GM19468 (cell line): Measurements from ENCODE around the gene POLDIP3.

Source experiments
- ATAC-seq: cut with Tn5 transposase; IDR thresholded peaks from one replicate; pipeline ENCODE4 v1.9.1; 2021; ENCODE audit warnings: mild to moderate bottlenecking, moderate library complexity, moderate number of reproducible peaks; ENCODE audit not compliant: unreplicated experiment; ENCODE audit errors: extremely low read depth

The POLDIP3 gene

DNA sequence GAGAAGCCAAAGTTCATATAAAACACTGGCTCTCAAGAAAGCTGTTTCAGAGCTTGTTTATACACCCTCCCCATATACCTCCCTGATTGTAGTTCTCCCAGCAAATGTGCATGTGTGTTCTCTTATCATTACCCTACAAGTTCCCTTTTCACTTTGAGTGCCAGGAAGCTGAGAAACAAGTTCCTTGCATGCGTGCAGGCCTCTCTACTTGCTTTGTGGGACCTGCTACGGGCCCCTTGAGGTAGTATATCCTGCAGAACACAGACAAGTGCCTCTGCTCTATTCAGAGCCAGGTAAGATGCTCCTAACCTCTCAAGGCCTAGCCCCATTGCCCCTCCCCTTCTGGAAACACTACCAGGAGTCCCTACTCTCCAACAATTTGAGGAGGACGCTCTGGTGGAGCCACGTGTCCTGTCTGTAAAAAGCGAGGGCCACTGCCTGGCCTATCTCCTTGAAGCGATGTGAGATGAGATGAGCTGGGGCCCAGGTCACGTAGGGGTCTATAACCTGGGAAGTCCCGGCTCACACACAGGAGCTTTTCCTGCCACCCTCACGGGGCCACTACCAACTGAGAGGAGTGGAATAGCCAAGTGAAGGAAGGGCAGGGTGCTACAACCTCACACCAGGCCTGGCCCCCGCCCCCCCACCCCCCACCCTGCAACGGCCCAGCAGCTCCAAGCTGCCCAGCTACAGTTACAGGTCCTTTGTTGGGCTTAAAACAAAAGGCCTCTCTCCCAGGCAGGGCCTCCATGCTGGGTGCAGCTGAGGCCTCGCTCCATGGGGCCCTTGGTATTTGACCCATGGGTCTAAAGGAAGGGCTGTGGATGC, 28.3 kb upstream of the POLDIP3 start:
- ATAC-seq = no peak

DNA sequence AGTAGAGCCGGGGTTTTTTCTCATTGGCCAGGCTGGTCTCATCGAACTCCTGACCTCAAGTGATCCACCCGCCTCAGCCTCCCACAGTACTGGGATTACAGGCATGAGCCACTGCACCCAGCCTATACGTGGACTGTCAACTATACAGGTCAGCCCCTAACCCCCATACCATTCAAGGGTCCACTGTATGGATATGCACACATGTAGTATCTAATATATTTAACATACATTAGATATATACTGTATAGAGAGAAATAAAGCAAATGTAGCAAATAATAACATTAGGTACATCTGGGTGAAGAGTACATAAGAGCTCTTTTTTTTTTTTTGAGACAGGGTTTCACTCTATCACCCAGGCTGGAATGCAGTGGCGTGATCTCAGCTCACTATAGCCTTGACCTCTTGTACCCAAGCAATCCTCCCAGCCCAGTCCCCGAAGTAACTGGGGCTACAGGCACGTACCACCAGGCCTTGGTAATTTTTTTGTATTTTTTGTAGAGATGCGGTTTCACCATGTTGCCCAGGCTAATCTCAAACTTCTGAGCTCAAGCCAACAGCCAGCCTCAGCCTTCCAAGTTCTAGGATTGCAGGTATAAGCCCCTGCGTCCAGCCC, 27.2 kb upstream of the POLDIP3 start:
- ATAC-seq = no peak

DNA sequence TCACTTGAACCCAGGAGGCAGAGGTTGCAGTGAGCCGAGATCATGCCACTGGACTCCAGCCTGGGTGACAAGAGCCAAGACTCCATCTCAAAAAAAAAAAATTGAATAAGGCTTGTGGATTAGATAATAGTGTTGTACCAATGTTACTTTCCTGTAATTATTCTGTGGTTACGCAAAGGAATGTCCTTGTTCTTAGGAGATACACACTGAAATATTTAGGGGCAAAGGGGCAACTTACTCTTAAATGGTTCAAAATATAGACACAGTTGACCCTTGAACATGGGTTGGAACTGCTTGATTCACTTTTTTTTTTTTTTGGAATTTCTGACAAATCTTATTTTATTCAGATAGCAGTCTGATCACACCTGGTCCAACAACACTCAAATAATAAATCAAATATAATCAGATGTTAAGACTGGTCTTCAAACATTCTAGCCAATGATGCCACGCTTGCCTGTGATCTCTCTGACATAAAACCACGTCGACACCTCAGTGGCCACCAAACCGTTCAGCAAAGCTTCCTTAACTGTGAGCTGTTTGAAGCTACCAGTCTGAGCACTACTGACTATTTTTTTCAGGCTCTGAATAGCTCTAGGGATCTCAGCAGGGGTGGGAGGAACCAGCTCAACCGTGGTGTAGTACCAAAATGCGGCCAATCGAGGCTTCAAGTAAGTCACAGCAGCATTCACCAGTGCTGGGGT, 25.0 kb upstream of the POLDIP3 start:
- no peak for ATAC-seq

DNA sequence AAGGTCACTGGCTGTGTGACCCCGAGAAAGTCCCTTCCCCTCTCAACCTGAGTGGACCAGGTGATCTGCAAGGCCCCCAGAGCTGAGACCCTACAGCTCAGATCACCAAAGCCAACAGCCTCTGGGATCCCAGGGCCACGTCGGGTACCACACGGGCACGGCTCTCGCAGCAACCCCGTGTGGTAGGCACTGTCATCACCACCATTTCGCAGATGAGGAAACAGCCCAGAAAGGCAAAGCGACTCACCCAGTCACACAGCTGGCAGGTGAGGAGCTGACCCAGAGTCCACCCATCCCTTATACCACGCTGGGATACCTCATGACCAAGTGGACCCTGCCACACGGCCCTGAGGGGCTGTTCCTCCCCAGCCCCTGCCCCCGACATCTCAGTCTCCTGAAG, 22.9 kb upstream of the POLDIP3 start:
- ATAC-seq = no peak

DNA sequence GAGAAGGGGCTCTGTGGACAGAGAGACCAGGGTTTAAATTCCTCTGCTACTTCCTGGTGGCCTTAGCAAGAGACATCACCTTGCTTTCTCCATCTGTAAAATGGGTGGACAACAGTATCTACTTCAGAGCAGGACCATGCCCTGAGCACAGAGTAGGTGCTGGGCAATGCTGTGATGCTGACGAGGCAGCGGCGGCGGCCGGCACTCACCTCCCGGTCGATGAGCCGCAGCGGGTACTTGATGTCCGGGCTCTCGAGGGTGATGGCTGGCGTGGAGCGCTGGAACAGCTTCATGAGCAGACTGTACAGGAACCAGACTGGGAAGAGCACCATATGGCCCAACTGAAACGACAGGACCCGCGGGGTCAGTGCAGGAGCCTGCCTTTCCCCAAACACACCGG, 21.8 kb upstream of the POLDIP3 start:
- ATAC-seq = no peak

DNA sequence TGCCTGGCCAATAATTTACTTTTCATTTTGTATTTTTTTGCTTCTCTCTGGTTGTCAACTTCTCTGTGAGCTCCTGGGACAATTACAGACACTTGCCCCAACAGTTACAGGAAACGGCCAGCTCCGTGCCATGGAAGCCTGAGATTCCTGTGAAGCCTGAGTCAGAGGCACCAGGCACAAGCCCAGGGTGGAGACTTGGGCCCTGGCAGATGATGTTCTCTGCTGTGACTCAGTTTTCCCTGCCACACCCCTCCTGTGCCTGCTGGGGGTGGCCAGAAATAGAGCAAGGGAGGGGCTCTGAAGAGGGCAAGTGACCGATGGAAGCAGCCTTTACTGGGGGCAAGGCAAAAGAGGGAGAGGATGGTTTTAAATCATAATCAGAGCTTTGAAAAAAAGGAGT, 20.8 kb upstream of the POLDIP3 start:
- no peak for ATAC-seq

DNA sequence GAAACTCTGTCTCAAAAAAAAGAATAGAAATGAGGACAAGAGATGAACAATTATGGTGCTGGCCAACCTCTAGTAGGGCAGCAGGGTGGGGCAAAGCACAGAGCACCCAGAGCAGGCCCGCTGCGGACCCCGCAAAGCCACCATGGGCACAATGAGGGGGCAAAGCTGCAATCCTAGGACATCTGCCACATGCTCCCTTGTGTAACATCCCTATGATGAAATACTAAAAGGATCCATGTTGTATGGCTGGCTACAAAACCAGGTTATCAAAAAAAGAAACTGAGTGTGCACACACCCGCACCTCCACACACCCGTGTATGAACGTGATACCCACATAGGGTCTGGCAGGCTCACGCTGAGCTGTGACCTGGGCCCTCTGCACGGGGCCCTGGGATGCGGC, 18.3 kb upstream of the POLDIP3 start:
- no peak for ATAC-seq

DNA sequence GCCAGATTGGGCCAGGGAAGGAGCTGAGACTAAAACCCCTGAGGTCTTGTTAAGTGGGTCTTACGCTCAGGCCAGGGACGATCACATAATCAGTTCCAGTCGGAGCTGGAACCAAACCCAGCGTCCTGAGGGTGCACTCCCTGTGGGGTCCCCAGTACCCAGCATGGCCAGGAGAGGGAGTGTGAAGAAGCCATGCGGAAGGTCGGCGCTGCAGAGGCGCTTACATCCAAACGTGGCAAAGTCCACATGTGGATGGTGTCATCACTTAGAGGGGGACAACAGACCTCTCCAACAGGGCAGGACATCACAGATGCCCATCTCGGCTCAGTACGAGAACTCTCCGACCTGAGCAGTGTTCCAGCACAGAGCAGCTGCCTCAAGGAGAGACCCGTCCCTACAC, 17.4 kb upstream of the POLDIP3 start:
- ATAC-seq = no peak

DNA sequence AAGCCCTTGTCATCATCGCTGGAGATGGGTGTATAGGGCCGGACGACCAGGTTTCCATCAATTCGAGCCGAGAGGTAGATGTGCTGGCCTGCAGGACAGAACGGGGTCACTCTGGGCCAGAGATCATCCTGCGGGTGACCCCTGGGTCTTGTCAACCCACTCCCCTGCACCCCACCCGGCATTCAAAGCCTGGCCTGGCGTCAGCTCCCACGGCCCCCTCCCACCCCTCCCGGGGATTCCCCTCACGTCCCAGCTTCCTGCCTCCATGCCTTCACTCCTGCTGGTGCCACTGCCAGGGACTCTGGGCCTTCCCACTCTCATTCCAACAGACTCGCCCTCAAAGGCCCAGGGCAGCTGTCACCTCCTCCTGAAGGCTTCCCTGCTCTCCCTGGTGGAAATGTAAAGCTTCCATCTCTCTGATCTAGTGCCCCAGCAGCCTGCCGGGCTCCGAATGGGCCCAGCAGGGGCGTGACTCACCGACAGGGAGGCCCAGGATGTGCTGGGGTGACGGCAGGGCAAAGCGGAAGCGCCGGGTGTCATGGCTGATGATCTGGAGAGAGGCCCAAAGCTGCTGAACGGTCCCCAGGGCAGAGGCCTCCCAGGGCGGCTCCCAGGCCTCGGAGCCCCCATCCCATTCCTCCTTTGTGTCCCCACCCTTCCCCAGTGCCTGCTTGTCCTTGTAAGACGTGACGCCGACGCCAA, 16.4 kb upstream of the POLDIP3 start:
- ATAC-seq = no peak

DNA sequence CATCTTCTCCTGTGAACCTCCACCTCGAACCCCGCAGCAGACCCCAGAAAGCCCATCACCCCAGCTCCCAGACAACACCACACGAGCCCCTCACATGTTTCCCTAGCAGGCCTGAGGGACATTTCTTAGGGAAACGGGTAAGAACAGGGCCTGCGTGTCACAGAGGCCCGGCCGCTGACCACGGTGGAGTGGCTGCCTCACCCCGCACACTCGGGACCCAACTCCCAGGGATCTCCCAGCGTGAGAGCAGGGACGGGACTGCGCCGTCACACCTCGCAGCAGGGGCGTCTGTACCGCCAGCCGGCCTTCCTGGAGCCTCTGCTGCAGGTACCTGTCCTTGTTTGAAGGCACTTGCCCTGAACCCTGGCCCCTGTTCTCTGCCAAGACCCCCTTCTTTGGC, 15.5 kb upstream of the POLDIP3 start:
- ATAC-seq = no peak

DNA sequence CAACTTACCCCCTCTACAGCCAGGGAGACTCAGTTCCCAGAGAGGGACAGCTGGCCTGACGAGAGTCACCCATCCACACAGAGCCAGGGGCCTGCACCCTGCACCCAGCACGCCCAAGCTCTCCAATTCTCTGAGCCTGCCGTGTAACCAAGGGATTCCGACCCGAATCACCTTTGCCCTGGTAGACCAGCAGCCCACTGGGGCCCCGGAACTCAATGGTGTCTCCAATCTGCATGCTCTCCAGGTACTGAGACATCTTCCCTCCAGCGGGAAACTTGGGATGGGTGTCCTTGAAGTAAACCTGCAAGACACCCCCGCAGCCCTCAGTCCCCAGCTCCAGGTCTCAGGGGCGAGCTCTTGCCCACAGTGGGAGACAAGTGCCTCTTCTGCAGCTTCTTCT, 13.3 kb upstream of the POLDIP3 start:
- ATAC-seq = no peak

DNA sequence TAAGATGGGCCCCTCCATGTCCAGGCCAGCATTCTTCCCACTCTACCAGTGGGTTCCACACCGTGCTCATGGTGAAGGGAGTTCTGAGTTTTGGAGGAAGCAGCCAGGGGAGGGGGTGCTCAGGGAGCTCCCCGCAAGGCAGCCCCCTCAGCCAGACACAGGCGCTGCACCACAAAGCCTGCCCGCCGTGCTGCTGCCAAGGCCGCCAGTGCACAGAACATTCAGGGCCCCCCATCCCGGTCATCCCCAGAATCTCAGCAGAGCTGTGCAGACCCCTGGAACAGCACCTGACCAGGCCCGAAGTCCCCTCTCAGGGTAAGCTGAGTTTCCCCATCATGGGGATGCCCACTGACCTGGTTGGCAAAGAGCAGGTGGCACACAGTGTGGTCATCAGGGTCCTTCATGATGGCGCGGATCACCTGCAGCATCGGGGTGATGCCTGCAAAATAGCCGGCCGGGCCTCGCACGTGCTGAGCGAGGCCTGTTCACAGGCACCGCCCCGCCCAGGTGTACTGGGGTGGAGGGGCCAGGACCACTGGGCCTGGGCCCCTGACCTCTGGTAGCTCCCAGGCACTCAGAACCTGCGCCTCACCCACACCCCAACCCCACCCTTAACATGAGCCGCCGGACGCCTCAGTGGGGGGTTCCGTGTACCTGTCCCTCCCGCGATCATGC, 12.4 kb upstream of the POLDIP3 start:
- ATAC-seq = no peak

DNA sequence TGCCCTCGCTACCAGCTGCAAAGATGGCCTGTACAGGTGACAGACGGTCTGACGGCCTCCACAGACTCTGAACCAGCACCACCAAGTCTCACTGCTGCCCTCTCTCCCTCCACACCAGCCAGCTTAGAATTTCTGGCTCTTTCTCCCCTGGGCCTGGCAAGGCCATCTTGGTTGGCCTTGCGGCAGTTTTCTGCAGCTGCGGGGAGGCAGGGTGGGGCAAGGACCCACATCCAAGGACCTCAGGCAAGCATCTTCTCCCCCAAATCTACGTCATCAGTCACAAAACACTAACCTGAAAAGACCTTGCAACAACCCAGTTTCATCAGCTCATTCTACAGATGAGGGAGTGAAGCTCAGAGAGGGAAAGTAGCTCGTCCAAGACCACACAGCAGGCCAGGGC, 11.7 kb upstream of the POLDIP3 start:
- no peak for ATAC-seq

DNA sequence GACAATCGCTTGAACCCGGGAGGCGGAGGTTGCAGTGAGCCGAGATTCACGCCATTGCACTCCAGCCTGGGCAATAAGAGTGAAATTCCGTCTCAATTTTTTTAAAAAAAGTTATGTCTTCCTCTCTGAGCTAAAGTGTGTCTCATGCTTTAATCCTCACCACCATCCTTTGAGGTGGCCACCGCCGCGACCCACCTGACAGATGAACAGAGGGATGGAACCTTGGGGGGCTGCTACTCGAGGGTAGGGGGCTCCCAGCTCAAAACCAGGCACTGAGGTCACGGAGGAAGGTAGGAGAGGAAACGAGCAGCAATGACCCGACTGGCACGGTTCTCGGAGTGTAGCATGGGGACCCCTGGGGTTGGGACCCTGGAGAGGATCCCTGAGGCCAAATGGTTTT, 10.7 kb upstream of the POLDIP3 start:
- ATAC-seq = no peak

DNA sequence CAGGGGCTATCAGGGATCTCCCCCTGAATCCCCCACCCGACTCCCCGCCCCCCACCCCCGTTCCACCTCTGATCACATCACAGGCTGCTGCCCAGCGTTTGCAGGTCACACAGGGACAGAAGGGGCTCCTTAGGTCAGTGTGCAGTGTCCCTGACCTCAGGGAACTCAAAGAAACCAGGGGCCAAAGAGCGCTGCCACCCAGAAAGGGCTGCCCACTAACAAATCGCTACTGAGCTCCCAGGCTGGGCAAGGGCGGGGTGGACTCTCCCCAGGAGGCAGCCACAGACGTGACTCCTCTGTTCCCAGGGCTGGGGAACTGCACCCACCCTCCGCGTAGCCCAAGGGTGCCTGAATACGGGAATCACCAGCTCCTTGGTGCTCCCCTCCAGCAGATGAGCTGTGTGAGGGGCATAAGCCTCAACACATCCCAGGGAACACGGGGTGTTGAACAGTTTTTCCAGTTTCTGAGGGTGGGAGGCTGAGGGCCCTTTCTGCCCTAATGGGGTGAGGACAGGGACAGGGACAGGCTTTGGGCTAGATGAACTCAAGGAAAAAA, 9.9 kb upstream of the POLDIP3 start:
- no peak for ATAC-seq

DNA sequence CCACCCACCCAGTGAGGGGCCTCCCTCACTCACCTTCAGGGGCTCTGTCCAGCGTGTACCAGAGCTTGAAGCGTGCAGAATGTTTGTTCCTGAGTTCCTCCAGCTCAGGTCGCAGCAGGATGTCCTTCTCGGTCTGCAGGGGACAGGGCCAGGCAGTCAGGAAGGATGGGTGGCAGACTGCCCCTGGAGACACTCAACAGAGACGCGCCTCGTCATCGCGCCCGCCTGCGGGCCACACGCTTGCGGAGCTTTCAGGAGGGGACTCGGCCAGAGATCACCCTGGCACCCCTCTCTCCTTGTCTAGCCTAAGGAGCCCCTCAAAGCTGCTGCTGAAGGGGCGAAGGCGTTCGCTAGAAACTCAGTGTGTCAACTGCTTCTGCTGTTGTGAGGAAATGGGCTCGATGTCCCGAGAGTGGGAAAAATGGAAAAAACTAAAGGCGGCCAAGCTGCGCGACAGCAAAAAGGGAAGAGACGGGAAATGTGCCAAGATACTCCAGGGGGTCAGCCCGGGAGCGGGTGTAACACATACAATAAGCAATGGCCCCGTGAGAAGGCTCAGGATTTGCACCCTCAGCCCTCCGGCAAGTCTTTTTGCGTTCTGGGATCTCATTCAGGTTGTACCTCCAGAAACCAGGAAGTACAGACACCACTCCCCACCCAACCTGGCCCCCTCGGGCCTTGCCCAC, 9.2 kb upstream of the POLDIP3 start:
- no peak for ATAC-seq

DNA sequence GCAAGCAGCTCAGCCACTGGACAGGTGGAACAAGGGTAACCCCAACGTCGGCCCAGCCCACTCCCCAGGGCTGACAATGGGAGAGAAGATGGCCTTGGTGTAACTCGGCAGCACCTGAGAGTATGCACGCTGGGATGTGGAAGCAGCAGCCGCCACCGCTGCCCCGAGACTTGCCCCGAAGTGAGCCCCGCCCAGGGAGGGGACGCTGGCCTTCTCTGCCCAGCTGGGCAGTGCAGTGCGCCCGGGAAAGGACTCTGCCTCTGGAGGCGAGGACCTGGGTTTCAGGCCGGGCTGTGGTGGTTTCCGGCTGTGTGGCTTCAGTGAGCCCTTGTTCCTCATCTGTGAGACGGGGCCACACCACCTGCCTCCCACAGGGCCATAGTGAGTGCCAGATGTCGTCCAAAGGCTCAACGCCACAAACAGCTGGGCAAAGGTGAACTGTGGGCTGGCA, 8.6 kb upstream of the POLDIP3 start:
- no peak for ATAC-seq

DNA sequence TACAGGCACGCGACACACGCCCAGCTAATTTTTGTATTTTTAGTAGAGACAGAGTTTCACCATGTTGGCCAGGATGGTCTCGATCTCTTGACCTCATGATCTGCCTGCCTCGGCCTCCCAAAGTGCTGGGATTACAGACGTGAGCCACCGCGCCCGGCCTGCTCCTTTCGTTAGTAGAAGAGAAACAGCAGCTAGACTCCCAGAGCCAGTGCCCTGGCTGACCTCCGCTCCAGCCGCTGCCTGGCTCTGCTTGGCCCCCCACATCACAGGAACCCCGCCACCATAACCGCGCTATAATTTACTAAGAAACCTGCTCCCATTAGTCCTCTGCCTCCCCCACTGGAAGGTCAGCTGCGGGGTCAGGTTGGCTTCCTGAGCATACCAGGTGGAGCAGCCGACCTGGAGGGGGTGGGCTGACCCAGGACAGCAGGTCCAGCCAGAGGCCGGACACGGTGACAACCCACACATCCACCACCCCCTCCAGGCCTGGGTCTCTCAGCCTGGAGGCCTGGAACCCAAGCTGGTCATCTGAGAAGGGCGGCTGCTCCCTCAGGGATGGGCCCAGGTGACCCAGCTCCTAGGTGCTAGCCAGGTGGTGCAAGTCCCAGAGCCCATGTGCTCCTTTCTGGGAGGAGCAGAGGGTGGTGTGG, 7.5 kb upstream of the POLDIP3 start:
- no peak for ATAC-seq

DNA sequence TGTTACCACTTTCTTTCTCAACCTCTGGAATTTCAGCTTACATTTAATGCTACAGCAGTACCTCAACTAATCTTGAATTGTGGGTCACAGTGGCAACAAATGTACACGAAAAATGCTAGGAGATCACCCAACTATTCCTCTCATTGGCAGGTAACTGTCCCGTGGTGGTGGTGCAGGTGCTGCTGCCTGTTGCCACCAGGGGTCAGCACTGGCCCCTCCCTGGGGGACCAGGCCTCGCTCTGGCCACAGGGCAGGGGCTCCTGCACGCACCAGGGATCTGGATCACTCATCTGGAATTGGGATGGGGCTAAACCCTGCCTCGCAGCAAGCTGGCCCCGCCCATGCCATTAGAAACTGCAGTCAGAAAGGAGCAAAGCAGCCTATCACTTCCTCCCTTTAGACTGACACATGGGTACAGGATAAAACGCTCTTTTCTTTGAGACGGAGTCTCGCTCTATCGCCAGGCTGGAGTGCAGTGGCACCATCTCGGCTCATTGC, 6.9 kb upstream of the POLDIP3 start:
- ATAC-seq = no peak
